ENCODE results near the gene MOB1A.

GRCh38 chr2:74199871-74200305 is 21.2 kb upstream of the MOB1A start:
- no peak for TF ChIP-seq CTCF (conservative IDR thresholded peaks at IDR 0.05)
- no peak for TF ChIP-seq ZFX (IDR thresholded peaks at IDR 0.05)
